ENCODE measurements around the gene SAMD7. TPM values are rescaled to one million over a fixed set of nuclear protein-coding genes. Genes with fewer than 3 reads are reported as not detected.
A peak's percentile ranks its signal among the peaks of the same experiment; 100 is the strongest.

Gene SAMD7
- total and polyA plus RNA-seq, 2 experiments from 2014 or later = not detected

DNA sequence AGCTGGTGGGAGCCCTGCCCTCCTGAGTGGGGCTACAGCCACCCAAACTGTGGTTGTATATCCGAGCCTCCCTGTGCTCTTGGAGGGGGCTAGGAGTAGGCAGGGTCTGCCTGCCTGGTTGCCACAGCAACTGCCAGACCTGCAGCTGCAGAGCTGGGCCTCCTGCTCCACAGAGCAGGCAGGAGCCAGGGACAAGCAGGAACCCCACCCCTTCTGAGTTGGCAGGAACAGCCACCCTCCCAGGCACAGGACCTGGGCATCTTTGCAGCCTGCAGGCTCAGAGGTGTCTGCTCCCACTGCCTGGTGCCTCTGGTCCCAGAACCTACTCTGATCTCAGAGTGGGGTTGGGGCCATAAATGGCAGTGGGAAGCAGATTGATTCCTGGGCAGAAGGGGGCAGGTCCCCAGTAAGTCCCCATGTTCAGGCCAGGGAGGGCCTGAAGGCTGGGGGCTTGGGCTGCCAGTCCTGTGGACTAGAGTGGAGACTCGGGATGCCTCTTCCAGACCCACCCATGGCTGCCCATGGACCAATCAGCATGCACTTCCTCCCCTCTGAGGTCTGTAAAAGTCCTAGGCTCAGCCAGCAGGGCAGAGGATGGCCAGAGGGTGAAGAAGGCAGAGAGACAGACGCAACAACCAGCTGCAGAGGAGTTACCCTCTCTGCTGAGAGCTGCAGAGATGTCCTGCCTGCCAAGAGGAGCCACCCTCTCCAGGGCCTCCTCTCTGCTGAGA, 31.4 kb upstream of the SAMD7 start:
- Histone ChIP-seq H3K9me3 (ENCODE audit: low read depth) (no peaks in the 10 kb centered on the region), H3K27me3 (no peaks in the 10 kb centered on the region), H3K36me3 (no peaks in the 10 kb centered on the region), H3K27ac (no peak overlapping the region), H3K4me3 (no peak overlapping the region), H3K4me1 (ENCODE audit: low read depth) (no peaks in the 10 kb centered on the region)
- no peak for TF ChIP-seq CTCF (IDR thresholded peaks at IDR 0.05; ENCODE audit: low read depth, low read length)
- DNase-seq (ENCODE audit: low read depth in 1 of 2, low spot score in 1 of 2) = no peak

DNA sequence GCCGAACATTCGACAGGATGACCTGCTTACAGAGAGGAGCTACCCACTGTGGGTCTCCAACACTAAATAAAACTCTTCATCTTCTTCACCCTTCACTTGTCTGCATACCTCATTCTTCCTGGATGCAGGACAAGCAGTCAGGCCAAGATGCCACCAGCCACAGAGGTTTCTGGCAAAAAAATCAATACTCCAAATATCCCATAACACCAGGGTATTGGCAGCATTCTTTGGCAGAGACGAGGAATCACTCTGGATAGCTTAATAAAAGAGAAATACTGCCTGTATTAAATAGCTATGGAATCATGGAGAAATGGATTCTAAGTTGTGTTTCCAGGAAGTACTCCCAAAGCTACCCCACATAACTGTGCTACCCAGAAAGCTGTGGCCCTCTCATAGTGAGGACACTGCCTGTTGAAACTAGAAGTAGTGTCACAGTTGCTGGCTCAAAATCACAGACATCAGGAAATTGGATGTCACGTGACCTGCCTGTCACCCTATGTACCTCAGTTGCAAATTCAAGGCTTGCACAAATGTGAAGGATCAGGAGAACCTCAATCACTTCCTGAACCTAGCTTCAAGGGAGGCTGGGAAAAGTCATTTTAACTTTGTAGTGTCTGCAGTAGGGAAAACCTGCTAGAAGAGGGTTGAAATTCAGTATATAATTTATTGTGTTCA, 30.7 kb upstream of the SAMD7 start:
- Histone ChIP-seq H3K9me3 (ENCODE audit: low read depth) (no peaks in the 10 kb centered on the region), H3K36me3 (no peaks in the 10 kb centered on the region), H3K4me1 (ENCODE audit: low read depth) (no peaks in the 10 kb centered on the region), H3K4me3 (no peak overlapping the region), H3K27ac (no peak overlapping the region), H3K27me3 (no peaks in the 10 kb centered on the region)
- no peak for DNase-seq (ENCODE audit: low read depth in 1 of 2, low spot score in 1 of 2)
- no peak for TF ChIP-seq CTCF (IDR thresholded peaks at IDR 0.05; ENCODE audit: low read depth, low read length)

- Histone ChIP-seq H3K4me3 (no peak overlapping the region), H3K27me3 (no peaks in the 10 kb centered on the region), H3K9me3 (ENCODE audit: low read depth) (no peaks in the 10 kb centered on the region), H3K36me3 (no peaks in the 10 kb centered on the region), H3K4me1 (ENCODE audit: low read depth) (no peaks in the 10 kb centered on the region), H3K27ac (no peak overlapping the region)
- DNase-seq (ENCODE audit: low read depth in 1 of 2, low spot score in 1 of 2) = peak in 1 of 2 donors; percentile 87
- no peak for TF ChIP-seq CTCF (IDR thresholded peaks at IDR 0.05; ENCODE audit: low read depth, low read length)
Observed at GRCh38 chr3:169886671-169887070, 24.7 kb upstream of the SAMD7 start.

DNA sequence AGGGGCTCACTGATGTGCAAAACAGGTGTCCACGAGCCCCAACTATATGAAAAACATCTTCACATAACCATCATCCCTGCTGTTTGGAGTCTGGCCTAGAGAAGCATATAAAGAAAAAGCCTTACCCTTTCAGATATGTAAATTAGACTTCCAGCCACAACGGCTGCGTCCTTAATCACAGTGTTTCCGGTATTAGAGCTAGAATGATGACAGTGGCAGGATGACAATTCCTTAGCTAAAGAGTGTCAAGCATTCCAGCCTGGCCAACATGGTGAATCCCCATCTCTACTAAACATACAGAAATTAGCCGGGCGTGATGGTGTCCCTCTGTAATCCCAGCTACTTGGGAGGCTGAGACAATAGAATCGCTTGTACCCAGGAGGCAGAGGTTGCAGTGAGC, 19.5 kb upstream of the SAMD7 start:
- no peak for TF ChIP-seq CTCF (IDR thresholded peaks at IDR 0.05; ENCODE audit: low read depth, low read length)
- Histone ChIP-seq H3K27me3 (no peaks in the 10 kb centered on the region), H3K36me3 (no peaks in the 10 kb centered on the region), H3K4me3 (no peak overlapping the region), H3K9me3 (ENCODE audit: low read depth) (no peaks in the 10 kb centered on the region), H3K27ac (no peak overlapping the region), H3K4me1 (ENCODE audit: low read depth) (no peaks in the 10 kb centered on the region)
- DNase-seq (ENCODE audit: low read depth in 1 of 2, low spot score in 1 of 2) = no peak

GRCh38 chr3:169894110-169894509, 17.3 kb upstream of the SAMD7 start:
- Histone ChIP-seq H3K27ac (no peak overlapping the region), H3K9me3 (ENCODE audit: low read depth) (no peaks in the 10 kb centered on the region), H3K4me1 (ENCODE audit: low read depth) (no peaks in the 10 kb centered on the region), H3K27me3 (no peaks in the 10 kb centered on the region), H3K4me3 (no peak overlapping the region), H3K36me3 (no peaks in the 10 kb centered on the region)
- TF ChIP-seq CTCF (IDR thresholded peaks at IDR 0.05; ENCODE audit: low read depth, low read length) = no peak
- DNase-seq (ENCODE audit: low read depth in 1 of 2, low spot score in 1 of 2) = peak in 1 of 2 donors; percentile 43
